Measurements from ENCODE around the gene SACM1L. TPM values are rescaled to one million over a fixed set of nuclear protein-coding genes. Genes with fewer than 3 reads are reported as not detected.

SACM1L gene
- total RNA-seq, 1 experiment from 2014 or later: 31.6 TPM

GRCh38 chr3:45730409-45731154 is 41.4 kb downstream of the SACM1L start:
- Histone ChIP-seq H3K36me3 (ENCODE audit: control insufficient read depth, insufficient read depth, low read length) (peaks cover 10% of the 10 kb centered on the region), H3K4me3 (ENCODE audit: low read depth in 2 of 2, low read length in 2 of 2) (no peak overlapping the region), H3K9me3 (ENCODE audit: control insufficient read depth, insufficient read depth, low read depth, low read length) (no peaks in the 10 kb centered on the region), H3K4me1 (ENCODE audit: control insufficient read depth, insufficient read depth, low read length) (no peaks in the 10 kb centered on the region; the same call in 1 of the 2 replicates), H3K27me3 (ENCODE audit: control insufficient read depth, insufficient read depth, low read length) (no peaks in the 10 kb centered on the region), H3K27ac (ENCODE audit: low read length) (no peak overlapping the region)
- intact Hi-C loops (cut with micrococcal nuclease; ENCODE audit: unreplicated experiment) (no loop called here), in situ Hi-C loops (cut with HindIII; ENCODE audit: low pct_unique_long_range_greater_than_20kb, low sequenced_read_pairs) (no loop called here)
- DNase-seq (ENCODE audit: low read depth, low spot score) (no peak), ATAC-seq (no peak)
- ChIA-PET CTCF (no interaction called here), POLR2A (no interaction called here)
- TF ChIP-seq CTCF (IDR thresholded peaks at IDR 0.05) (no peak), TCF7L2 (IDR thresholded peaks at IDR 0.05; ENCODE audit: low read depth, low read length) (no peak), POLR2AphosphoS5 (IDR thresholded peaks at IDR 0.05; ENCODE audit: low read depth, low read length) (no peak), SIN3A (IDR thresholded peaks at IDR 0.05; ENCODE audit: borderline replicate concordance, insufficient read depth, low read depth, low read length) (no peak)
- TF ChIP-seq, protein P1, sequence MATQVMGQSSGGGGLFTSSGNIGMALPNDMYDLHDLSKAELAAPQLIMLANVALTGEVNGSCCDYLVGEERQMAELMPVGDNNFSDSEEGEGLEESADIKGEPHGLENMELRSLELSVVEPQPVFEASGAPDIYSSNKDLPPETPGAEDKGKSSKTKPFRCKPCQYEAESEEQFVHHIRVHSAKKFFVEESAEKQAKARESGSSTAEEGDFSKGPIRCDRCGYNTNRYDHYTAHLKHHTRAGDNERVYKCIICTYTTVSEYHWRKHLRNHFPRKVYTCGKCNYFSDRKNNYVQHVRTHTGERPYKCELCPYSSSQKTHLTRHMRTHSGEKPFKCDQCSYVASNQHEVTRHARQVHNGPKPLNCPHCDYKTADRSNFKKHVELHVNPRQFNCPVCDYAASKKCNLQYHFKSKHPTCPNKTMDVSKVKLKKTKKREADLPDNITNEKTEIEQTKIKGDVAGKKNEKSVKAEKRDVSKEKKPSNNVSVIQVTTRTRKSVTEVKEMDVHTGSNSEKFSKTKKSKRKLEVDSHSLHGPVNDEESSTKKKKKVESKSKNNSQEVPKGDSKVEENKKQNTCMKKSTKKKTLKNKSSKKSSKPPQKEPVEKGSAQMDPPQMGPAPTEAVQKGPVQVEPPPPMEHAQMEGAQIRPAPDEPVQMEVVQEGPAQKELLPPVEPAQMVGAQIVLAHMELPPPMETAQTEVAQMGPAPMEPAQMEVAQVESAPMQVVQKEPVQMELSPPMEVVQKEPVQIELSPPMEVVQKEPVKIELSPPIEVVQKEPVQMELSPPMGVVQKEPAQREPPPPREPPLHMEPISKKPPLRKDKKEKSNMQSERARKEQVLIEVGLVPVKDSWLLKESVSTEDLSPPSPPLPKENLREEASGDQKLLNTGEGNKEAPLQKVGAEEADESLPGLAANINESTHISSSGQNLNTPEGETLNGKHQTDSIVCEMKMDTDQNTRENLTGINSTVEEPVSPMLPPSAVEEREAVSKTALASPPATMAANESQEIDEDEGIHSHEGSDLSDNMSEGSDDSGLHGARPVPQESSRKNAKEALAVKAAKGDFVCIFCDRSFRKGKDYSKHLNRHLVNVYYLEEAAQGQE (IDR thresholded peaks at IDR 0.05; ENCODE audit: insufficient read depth in 1 of 2, low read depth in 2 of 2, low read length in 1 of 2): no peak
- BruUV-seq (replicated peaks): no TSS peak

DNA sequence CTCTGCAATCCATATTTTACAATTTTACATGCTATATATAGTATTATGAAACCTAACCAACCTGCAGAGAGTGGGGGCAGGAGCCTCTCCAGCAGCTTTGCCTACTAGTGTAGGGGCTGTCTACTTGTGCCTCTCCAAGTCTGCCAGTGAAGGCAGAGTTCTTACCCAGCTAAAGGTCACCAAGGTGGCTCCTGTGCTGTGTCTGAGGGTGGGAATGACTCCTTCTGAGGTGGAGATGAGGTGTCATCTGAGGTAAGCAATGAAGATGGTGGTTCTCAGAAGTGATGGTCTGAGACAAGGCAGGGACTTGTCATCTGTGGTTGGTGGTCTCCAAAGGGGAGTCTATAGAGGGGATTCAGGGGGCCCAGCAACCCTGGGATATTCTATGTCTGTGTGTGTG is 47.5 kb downstream of the SACM1L start:
- H3K27me3 ChIP-seq (ENCODE audit: control insufficient read depth, insufficient read depth, low read length): no peaks in the 10 kb centered on the region
- H3K36me3 ChIP-seq (ENCODE audit: control insufficient read depth, insufficient read depth, low read length): peaks cover 15% of the 10 kb centered on the region
- in situ Hi-C loops (cut with HindIII; ENCODE audit: low pct_unique_long_range_greater_than_20kb, low sequenced_read_pairs): no loop called here
- H3K4me3 ChIP-seq (ENCODE audit: low read depth in 2 of 2, low read length in 2 of 2): no peak overlapping the region
- CTCF ChIA-PET: no interaction called here
- BruUV-seq (replicated peaks): no TSS peak
- no peak overlapping the region for H3K27ac ChIP-seq (ENCODE audit: low read length)
- H3K9me3 ChIP-seq (ENCODE audit: control insufficient read depth, insufficient read depth, low read depth, low read length): no peaks in the 10 kb centered on the region
- TF ChIP-seq, protein P1 (IDR thresholded peaks at IDR 0.05; ENCODE audit: insufficient read depth in 1 of 2, low read depth in 2 of 2, low read length in 1 of 2): no peak
- TF ChIP-seq CTCF (IDR thresholded peaks at IDR 0.05) (no peak), SIN3A (IDR thresholded peaks at IDR 0.05; ENCODE audit: borderline replicate concordance, insufficient read depth, low read depth, low read length) (no peak), TCF7L2 (IDR thresholded peaks at IDR 0.05; ENCODE audit: low read depth, low read length) (no peak), POLR2AphosphoS5 (IDR thresholded peaks at IDR 0.05; ENCODE audit: low read depth, low read length) (no peak)
- DNase-seq (ENCODE audit: low read depth, low spot score) (no peak), ATAC-seq (no peak)
- POLR2A ChIA-PET: no interaction called here
- intact Hi-C loops (cut with micrococcal nuclease; ENCODE audit: unreplicated experiment): no loop called here
- no peaks in the 10 kb centered on the region for H3K4me1 ChIP-seq (ENCODE audit: control insufficient read depth, insufficient read depth, low read length)

Data from Panc1 (cell line).